Nephron progenitor cell (in vitro differentiated cells): ENCODE data around the gene ERAL1.
A peak's percentile ranks its signal among the peaks of the same experiment; 100 is the strongest.
"Not testable (repeated sequence)": the region's sequence is repeated elsewhere in the genome, so short reads cannot be mapped to it uniquely, and the experiment has no call there.

ENCODE experiments used
- DNase-seq: peaks from one replicate; pipeline ENCODE4 v3.0.0; 2021
- H3K27ac Mint-ChIP-seq: 2 replicates; pipeline ENCODE4 v1.8.0; 2021; ENCODE audit warnings: mild to moderate bottlenecking, moderate library complexity, mixed read lengths
- H3K27me3 Mint-ChIP-seq: 2 replicates; pipeline ENCODE4 v1.8.0; 2021; ENCODE audit warnings: mild to moderate bottlenecking, low read depth, mixed read lengths; ENCODE audit not compliant: poor library complexity
- H3K36me3 Mint-ChIP-seq: 2 replicates; pipeline ENCODE4 v1.8.0; 2021; ENCODE audit warnings: low read depth, mixed read lengths
- H3K4me1 Mint-ChIP-seq: 2 replicates; pipeline ENCODE4 v1.8.0; 2021; ENCODE audit warnings: mixed read lengths
- H3K4me3 Mint-ChIP-seq: 2 replicates; pipeline ENCODE4 v1.8.0; 2021; ENCODE audit warnings: mild to moderate bottlenecking, moderate library complexity, mixed read lengths
- H3K9me3 Mint-ChIP-seq: 2 replicates; pipeline ENCODE4 v1.8.0; 2021; ENCODE audit warnings: mild to moderate bottlenecking, moderate library complexity, mixed read lengths
- TF ChIP-seq, protein P1 (sequence below): fragments of 200-600 bp; sonication (generic); IDR thresholded peaks from 2 replicates; pipeline ENCODE4 v1.5.0; 2021; ENCODE audit warnings: antibody characterized with exemption

Gene ERAL1

DNA sequence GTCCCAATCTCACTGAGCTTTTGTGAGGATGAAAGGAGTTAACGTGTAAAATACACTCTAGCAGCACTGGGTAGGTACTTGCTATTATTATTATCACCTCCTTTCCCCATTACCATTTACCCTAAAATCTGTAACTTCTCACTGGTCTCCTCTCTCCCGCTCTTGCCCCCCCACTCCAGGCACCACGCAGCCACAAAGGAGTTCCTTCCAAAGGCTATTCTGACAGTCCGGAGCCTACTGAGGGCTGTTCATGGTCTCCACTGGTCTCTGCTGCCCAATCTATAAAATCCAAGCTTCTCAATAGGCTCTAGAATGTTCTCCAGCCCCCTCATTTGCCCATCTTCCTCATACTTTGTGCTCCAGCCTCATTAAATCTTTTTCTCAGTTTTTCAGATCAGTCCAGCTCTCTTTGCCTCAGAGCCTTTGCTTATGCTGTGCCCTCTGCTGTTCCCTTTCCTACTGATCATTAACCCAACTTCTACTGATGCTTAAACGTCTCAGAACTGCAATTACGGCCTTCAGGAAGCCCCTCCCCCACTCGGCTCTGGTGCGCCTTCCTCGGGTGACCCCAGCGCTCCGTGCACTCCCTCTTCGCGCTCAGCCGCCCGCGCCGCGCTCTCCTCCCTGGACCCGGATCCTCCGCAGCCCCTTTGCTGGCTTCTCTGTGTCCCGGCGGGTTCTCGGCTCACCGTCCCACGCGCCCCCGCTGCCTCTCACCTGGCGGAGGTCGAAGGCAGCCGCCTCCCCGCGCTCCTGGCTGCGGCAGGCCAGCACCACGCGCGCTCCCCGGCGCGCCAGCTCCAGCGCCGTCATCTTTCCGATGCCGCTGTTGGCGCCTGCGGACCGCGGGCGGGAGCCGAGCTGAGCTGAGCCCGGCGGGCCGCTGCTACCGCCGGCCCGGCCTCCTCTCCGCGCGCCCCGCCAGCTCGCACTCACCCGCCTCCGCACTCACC, 47.3 kb downstream of the ERAL1 start:
- peak overlapping the region; percentile 89 for H3K27ac Mint-ChIP-seq
- peak overlapping the region; percentile 86 for H3K4me3 Mint-ChIP-seq
- TF ChIP-seq, protein P1, sequence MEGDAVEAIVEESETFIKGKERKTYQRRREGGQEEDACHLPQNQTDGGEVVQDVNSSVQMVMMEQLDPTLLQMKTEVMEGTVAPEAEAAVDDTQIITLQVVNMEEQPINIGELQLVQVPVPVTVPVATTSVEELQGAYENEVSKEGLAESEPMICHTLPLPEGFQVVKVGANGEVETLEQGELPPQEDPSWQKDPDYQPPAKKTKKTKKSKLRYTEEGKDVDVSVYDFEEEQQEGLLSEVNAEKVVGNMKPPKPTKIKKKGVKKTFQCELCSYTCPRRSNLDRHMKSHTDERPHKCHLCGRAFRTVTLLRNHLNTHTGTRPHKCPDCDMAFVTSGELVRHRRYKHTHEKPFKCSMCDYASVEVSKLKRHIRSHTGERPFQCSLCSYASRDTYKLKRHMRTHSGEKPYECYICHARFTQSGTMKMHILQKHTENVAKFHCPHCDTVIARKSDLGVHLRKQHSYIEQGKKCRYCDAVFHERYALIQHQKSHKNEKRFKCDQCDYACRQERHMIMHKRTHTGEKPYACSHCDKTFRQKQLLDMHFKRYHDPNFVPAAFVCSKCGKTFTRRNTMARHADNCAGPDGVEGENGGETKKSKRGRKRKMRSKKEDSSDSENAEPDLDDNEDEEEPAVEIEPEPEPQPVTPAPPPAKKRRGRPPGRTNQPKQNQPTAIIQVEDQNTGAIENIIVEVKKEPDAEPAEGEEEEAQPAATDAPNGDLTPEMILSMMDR = no peak
- H3K27me3 Mint-ChIP-seq = peaks cover 5% of the 10 kb centered on the region
- peaks cover 43% of the 10 kb centered on the region for H3K4me1 Mint-ChIP-seq
- H3K9me3 Mint-ChIP-seq = no peaks in the 10 kb centered on the region
- DNase-seq = peak; percentile 73
- peaks cover 26% of the 10 kb centered on the region for H3K36me3 Mint-ChIP-seq

GRCh38 chr17:28902819-28903545, 48.2 kb downstream of the ERAL1 start, which contains the start of gene DHRS13:
Gene DHRS13, minus strand, starts transcription at chr17:28903079. Its CDS starts 135 bp downstream, at chr17:28902944.
- DNase-seq = peak; percentile 94
- peaks cover 7% of the 10 kb centered on the region for H3K27me3 Mint-ChIP-seq
- H3K4me3 Mint-ChIP-seq = peak within 1 kb of the TSS; percentile 86
- peaks cover 39% of the 10 kb centered on the region for H3K4me1 Mint-ChIP-seq
- H3K27ac Mint-ChIP-seq = peak within 1 kb of the TSS; percentile 89
- TF ChIP-seq, protein P1 = peak; percentile 89
- peaks cover 26% of the 10 kb centered on the region for H3K36me3 Mint-ChIP-seq
- no peaks in the 10 kb centered on the region for H3K9me3 Mint-ChIP-seq

DNA sequence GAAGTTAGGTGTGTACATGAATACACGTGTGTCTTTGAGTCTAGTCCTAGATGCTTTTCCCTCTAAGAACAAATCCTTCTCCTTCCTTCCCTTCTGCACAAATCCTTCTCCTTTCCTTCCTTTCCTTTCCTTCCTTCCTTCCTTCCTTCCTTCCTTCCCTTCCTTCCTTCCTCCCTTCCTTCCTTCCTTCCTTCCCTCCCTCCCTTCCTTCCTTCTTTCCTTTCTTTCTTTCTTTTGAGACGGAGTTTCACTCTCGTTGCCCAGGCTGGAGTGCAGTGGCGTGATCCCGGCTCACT, 48.7 kb downstream of the ERAL1 start:
- not testable (repeated sequence) for H3K9me3 Mint-ChIP-seq, H3K27ac Mint-ChIP-seq, DNase-seq, H3K27me3 Mint-ChIP-seq
- Mint-ChIP-seq H3K4me1 (peaks cover 37% of the 10 kb centered on the region), H3K4me3 (peak overlapping the region; percentile 73), H3K36me3 (peaks cover 26% of the 10 kb centered on the region)

- no peak for DNase-seq
- peaks cover 7% of the 10 kb centered on the region for H3K27me3 Mint-ChIP-seq
- no peak overlapping the region for H3K4me3 Mint-ChIP-seq
- H3K27ac Mint-ChIP-seq = peak overlapping the region; percentile 95
- no peaks in the 10 kb centered on the region for H3K9me3 Mint-ChIP-seq
- H3K4me1 Mint-ChIP-seq = peaks cover 37% of the 10 kb centered on the region
- H3K36me3 Mint-ChIP-seq = peaks cover 27% of the 10 kb centered on the region
- TF ChIP-seq, protein P1 = no peak
These were observed 50.0 kb downstream of the ERAL1 start for GRCh38 chr17:28904800-28905199.

- Mint-ChIP-seq H3K9me3 (no peaks in the 10 kb centered on the region), H3K27me3 (peaks cover 7% of the 10 kb centered on the region), H3K4me3 (no peak overlapping the region), H3K4me1 (peaks cover 31% of the 10 kb centered on the region), H3K27ac (no peak overlapping the region), H3K36me3 (peaks cover 31% of the 10 kb centered on the region)
- TF ChIP-seq, protein P1 = no peak
- DNase-seq = no peak
These were observed 51.5 kb downstream of the ERAL1 start for GRCh38 chr17:28906276-28906675.

GRCh38 chr17:28906706-28907438, 52.1 kb downstream of the ERAL1 start:
- TF ChIP-seq, protein P1 = no peak
- peaks cover 4% of the 10 kb centered on the region for H3K27me3 Mint-ChIP-seq
- peaks cover 25% of the 10 kb centered on the region for H3K4me1 Mint-ChIP-seq
- H3K36me3 Mint-ChIP-seq = peaks cover 30% of the 10 kb centered on the region
- H3K27ac Mint-ChIP-seq = no peak overlapping the region
- no peaks in the 10 kb centered on the region for H3K9me3 Mint-ChIP-seq
- H3K4me3 Mint-ChIP-seq = no peak overlapping the region
- DNase-seq = no peak
